Liver (tissue), 9 donors: ENCODE results near the gene FAP. TPM values are rescaled to one million over a fixed set of nuclear protein-coding genes. Genes with fewer than 3 reads are reported as not detected.

Experiments used
- DNase-seq: peaks from one replicate; pipeline ENCODE4 v3.0.0-alpha.2; 2017; ENCODE audit warnings: low spot score
- H3K27ac ChIP-seq, 2 donors: one replicate each; pipeline ENCODE4 v1.7.0; 2013; ENCODE audit warnings: inconsistent platforms in 2 of 2, low read length in 2 of 2, control low read depth in 1 of 2, low read depth in 1 of 2, mild to moderate bottlenecking in 1 of 2
- H3K27me3 ChIP-seq, 4 donors: one replicate each; pipeline versions ENCODE4 v1.6.1 to v1.7.0; 2013; ENCODE audit warnings: low read length in 3 of 4, inconsistent platforms in 1 of 4, mild to moderate bottlenecking in 1 of 4, moderate library complexity in 1 of 4; ENCODE audit not compliant: control insufficient read depth in 4 of 4, insufficient read depth in 4 of 4
- H3K36me3 ChIP-seq, 4 donors: one replicate each; pipeline versions ENCODE4 v1.6.1 to v1.7.0; 2013; ENCODE audit warnings: low read length in 3 of 4, mild to moderate bottlenecking in 3 of 4, low read depth in 1 of 4, moderate library complexity in 1 of 4; ENCODE audit not compliant: control insufficient read depth in 4 of 4, insufficient read depth in 3 of 4
- H3K4me1 ChIP-seq, 4 donors: one replicate each; pipeline versions ENCODE4 v1.6.1 to v1.7.0; 2013; ENCODE audit warnings: low read length in 3 of 4, mild to moderate bottlenecking in 3 of 4, moderate library complexity in 1 of 4; ENCODE audit not compliant: control insufficient read depth in 4 of 4, insufficient read depth in 4 of 4
- H3K4me3 ChIP-seq, 3 donors: one replicate each; pipeline versions ENCODE4 v1.6.1 to v1.7.0; 2013; ENCODE audit warnings: low read length in 3 of 3, control low read depth in 1 of 3, low read depth in 1 of 3, mild to moderate bottlenecking in 1 of 3
- H3K9ac ChIP-seq, 2 donors: one replicate each; pipeline ENCODE4 v1.7.0; 2013; ENCODE audit warnings: low read length in 2 of 2, mild to moderate bottlenecking in 2 of 2, moderate library complexity in 2 of 2, control low read depth in 1 of 2, low read depth in 1 of 2
- H3K9me3 ChIP-seq, 4 donors: one replicate each; pipeline versions ENCODE4 v1.6.1 to v1.7.0; 2013; ENCODE audit warnings: low read length in 3 of 4; ENCODE audit not compliant: control insufficient read depth in 4 of 4
- EGR1 ChIP-seq, 2 donors: IDR thresholded peaks; 2 replicates each; pipeline ENCODE4 v1.6.1; 2016 to 2018; ENCODE audit warnings: antibody characterized with exemption in 2 of 2, low read depth in 2 of 2
- FOXA1 ChIP-seq: IDR thresholded peaks from 2 replicates; pipeline ENCODE4 v1.6.1; 2016; ENCODE audit warnings: antibody characterized with exemption
- FOXA2 ChIP-seq: IDR thresholded peaks from 2 replicates; pipeline ENCODE4 v1.6.1; 2016; ENCODE audit warnings: antibody characterized with exemption
- GABPA ChIP-seq, 2 donors: IDR thresholded peaks in 1 of 2; conservative IDR thresholded peaks in 1 of 2; 2 replicates each; pipeline ENCODE4 v1.6.1; 2016; ENCODE audit warnings: antibody characterized with exemption in 2 of 2, mild to moderate bottlenecking in 1 of 2, moderate library complexity in 1 of 2
- HNF4A ChIP-seq, 2 donors: conservative IDR thresholded peaks; 2 replicates each; pipeline ENCODE4 v1.6.1; 2016; ENCODE audit warnings: antibody characterized with exemption in 2 of 2, mild to moderate bottlenecking in 2 of 2
- HNF4G ChIP-seq: IDR thresholded peaks from 2 replicates; pipeline ENCODE4 v1.6.1; 2016; ENCODE audit warnings: antibody characterized with exemption
- JUND ChIP-seq, 2 donors: IDR thresholded peaks; 2 replicates each; pipeline ENCODE4 v1.6.1; 2016; ENCODE audit warnings: antibody characterized with exemption in 2 of 2
- NR2F2 ChIP-seq: IDR thresholded peaks from 2 replicates; pipeline ENCODE4 v1.6.1; 2016; ENCODE audit warnings: antibody characterized with exemption
- TAF1 ChIP-seq: conservative IDR thresholded peaks from 2 replicates; pipeline ENCODE4 v1.6.1; 2016; ENCODE audit warnings: antibody characterized with exemption, mild to moderate bottlenecking
- WGBS: extraction: QIAGEN DNeasy Blood & Tissue Kit; methylation state at CpG from one replicate; pipeline ENCODE4 v1.1.7; 2013; 5-methylcytosine and 5-hydroxymethylcytosine counted together
- polyA plus RNA-seq, 2 donors: library from polyadenylated mRNA; stranded (reverse) in 1 of 2; unstranded in 1 of 2; fragments of 200-250 nt in 1 of 2; fragments of >200 nt in 1 of 2; fragmentation: Nextera tagmentation in 1 of 2; extraction: Ambion mirVana in 1 of 2; gene quantifications; one replicate each; pipeline versions ENCODE4 v1.2.1 to v1.2.3, GENCODE V29; 2013 to 2015
- total RNA-seq, 2 donors: library from RNA; depleted of rRNA; stranded (reverse); fragments of >200 nt; gene quantifications; one replicate each; pipeline ENCODE4 v1.2.3, GENCODE V29; 2014
- TF ChIP-seq, protein P1 (sequence below): fragments of 150-350 bp; IDR thresholded peaks from 2 replicates; pipeline ENCODE4 v1.5.1; 2017; ENCODE audit warnings: improper control_type of control experiment, low read depth, low read length; ENCODE audit not compliant: missing input control
- TF ChIP-seq, protein P2 (sequence below): IDR thresholded peaks from 2 replicates; pipeline ENCODE4 v1.6.1; 2016; ENCODE audit warnings: antibody characterized with exemption
- TF ChIP-seq, protein P3 (sequence below): IDR thresholded peaks from 2 replicates; pipeline ENCODE4 v1.6.1; 2016; ENCODE audit warnings: antibody characterized with exemption
- TF ChIP-seq, protein P4 (sequence below): IDR thresholded peaks from 2 replicates; pipeline ENCODE4 v1.6.1; 2016; ENCODE audit warnings: antibody characterized with exemption, mild to moderate bottlenecking
- donor health status: healthy.
- donor health status: healthy.
- donor health status: healthy.
- donor health status: healthy.
- donor health status: healthy.

The FAP gene
- total and polyA plus RNA-seq, 4 donors = 0.10 to 0.42 (median 0.23) TPM

DNA sequence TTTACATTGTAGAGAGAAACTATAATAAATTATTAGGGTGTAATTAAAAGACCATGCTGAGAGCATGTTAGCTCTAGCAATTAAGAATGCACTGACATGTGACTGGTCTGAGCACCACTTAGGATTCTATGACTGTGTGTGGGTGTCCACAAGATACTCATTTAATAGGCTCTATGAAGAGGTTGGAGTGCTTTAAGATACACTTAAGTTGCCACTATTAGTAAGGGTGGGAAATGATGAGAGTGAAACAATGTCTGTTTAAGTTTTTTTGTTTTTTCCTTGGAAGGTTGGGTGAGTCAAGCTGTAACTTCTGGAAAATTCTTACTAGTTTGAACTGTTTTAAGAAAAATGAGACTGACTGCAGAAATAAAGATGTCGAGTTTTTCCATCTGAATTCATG is 1.8 kb upstream of the FAP start (continued):
- TF ChIP-seq, protein P1, sequence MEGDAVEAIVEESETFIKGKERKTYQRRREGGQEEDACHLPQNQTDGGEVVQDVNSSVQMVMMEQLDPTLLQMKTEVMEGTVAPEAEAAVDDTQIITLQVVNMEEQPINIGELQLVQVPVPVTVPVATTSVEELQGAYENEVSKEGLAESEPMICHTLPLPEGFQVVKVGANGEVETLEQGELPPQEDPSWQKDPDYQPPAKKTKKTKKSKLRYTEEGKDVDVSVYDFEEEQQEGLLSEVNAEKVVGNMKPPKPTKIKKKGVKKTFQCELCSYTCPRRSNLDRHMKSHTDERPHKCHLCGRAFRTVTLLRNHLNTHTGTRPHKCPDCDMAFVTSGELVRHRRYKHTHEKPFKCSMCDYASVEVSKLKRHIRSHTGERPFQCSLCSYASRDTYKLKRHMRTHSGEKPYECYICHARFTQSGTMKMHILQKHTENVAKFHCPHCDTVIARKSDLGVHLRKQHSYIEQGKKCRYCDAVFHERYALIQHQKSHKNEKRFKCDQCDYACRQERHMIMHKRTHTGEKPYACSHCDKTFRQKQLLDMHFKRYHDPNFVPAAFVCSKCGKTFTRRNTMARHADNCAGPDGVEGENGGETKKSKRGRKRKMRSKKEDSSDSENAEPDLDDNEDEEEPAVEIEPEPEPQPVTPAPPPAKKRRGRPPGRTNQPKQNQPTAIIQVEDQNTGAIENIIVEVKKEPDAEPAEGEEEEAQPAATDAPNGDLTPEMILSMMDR = no peak
- TF ChIP-seq GABPA (IDR thresholded peaks at IDR 0.05 in 1 of 2, conservative IDR thresholded peaks at IDR 0.05 in 1 of 2) = no peak
- no peak for TF ChIP-seq EGR1 (IDR thresholded peaks at IDR 0.05; ENCODE audit: low read depth in 2 of 2)
- no peak for TF ChIP-seq HNF4G
- TF ChIP-seq NR2F2 = no peak

DNA sequence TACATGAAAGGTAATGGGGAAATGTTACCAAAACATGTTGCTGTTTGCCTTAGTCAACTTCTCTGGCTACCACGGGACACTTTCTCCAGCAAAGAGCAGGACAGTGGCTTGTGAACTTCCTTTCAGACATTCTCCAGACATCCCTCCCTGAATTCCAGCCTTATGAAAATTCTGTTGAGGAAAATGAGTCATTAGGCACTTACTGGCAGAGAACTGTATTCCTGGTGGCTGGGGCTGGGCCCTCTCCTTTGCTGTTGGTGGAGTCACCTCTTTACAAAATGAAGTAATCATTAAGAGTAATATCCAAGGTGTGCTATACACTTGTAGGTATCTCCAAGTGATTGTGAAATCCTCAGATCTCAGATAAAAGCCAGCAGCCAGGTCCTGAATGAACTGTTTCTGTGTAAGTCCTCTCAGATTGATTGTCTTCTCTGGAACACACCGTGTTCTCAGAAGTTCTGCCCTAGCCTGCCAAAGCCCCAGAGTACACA is 1.3 kb upstream of the FAP start:
- Histone ChIP-seq H3K4me1 (no peaks in the 10 kb centered on the region), H3K27ac (no peak overlapping the region), H3K9ac (no peak overlapping the region), H3K36me3 (no peaks in the 10 kb centered on the region), H3K4me3 (no peak overlapping the region), H3K27me3 (no peaks in the 10 kb centered on the region), H3K9me3 (no peaks in the 10 kb centered on the region)
- 69% methylated on average over 2 of the region's 2 CpGs for WGBS
- TF ChIP-seq JUND (IDR thresholded peaks at IDR 0.05) = peak; percentile 32 to 33
- TF ChIP-seq FOXA2 = no peak
- no peak for TF ChIP-seq HNF4A (conservative IDR thresholded peaks at IDR 0.05)
- DNase-seq = no peak

DNA sequence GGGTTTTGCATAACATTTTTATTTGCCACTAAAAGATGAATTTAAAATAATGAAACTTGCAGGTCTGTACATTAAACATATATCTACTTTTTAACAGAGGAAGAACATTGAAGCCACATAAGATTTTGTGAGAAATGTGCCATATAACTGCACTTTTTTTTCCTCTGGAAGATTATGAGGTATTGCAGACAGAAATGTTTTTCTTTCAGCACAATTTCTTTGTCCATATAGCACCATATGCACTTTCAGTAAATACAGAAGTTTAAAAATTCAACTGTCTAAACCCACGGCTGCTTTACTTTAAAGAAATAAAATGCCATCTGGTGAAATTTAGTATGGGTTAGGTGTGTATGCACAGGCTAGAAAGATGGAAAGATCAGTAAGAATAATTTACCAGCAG is 470 bp upstream of the FAP start:
- Histone ChIP-seq H3K4me1 (no peaks in the 10 kb centered on the region), H3K36me3 (no peaks in the 10 kb centered on the region), H3K9me3 (no peaks in the 10 kb centered on the region), H3K27ac (no peak overlapping the region), H3K4me3 (no peak overlapping the region), H3K9ac (no peak overlapping the region), H3K27me3 (no peaks in the 10 kb centered on the region)
- DNase-seq = no peak
- WGBS = 80% methylated on average over 1 of the region's 1 CpG
- TF ChIP-seq, protein P2, sequence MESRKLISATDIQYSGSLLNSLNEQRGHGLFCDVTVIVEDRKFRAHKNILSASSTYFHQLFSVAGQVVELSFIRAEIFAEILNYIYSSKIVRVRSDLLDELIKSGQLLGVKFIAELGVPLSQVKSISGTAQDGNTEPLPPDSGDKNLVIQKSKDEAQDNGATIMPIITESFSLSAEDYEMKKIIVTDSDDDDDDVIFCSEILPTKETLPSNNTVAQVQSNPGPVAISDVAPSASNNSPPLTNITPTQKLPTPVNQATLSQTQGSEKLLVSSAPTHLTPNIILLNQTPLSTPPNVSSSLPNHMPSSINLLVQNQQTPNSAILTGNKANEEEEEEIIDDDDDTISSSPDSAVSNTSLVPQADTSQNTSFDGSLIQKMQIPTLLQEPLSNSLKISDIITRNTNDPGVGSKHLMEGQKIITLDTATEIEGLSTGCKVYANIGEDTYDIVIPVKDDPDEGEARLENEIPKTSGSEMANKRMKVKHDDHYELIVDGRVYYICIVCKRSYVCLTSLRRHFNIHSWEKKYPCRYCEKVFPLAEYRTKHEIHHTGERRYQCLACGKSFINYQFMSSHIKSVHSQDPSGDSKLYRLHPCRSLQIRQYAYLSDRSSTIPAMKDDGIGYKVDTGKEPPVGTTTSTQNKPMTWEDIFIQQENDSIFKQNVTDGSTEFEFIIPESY = no peak
- TF ChIP-seq NR2F2 = no peak
- no peak for TF ChIP-seq FOXA1
- TF ChIP-seq TAF1 = no peak
- TF ChIP-seq HNF4A (conservative IDR thresholded peaks at IDR 0.05) = no peak
- TF ChIP-seq, protein P3, sequence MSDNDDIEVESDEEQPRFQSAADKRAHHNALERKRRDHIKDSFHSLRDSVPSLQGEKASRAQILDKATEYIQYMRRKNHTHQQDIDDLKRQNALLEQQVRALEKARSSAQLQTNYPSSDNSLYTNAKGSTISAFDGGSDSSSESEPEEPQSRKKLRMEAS = no peak
- TF ChIP-seq, protein P4, sequence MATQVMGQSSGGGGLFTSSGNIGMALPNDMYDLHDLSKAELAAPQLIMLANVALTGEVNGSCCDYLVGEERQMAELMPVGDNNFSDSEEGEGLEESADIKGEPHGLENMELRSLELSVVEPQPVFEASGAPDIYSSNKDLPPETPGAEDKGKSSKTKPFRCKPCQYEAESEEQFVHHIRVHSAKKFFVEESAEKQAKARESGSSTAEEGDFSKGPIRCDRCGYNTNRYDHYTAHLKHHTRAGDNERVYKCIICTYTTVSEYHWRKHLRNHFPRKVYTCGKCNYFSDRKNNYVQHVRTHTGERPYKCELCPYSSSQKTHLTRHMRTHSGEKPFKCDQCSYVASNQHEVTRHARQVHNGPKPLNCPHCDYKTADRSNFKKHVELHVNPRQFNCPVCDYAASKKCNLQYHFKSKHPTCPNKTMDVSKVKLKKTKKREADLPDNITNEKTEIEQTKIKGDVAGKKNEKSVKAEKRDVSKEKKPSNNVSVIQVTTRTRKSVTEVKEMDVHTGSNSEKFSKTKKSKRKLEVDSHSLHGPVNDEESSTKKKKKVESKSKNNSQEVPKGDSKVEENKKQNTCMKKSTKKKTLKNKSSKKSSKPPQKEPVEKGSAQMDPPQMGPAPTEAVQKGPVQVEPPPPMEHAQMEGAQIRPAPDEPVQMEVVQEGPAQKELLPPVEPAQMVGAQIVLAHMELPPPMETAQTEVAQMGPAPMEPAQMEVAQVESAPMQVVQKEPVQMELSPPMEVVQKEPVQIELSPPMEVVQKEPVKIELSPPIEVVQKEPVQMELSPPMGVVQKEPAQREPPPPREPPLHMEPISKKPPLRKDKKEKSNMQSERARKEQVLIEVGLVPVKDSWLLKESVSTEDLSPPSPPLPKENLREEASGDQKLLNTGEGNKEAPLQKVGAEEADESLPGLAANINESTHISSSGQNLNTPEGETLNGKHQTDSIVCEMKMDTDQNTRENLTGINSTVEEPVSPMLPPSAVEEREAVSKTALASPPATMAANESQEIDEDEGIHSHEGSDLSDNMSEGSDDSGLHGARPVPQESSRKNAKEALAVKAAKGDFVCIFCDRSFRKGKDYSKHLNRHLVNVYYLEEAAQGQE = no peak
- no peak for TF ChIP-seq EGR1 (IDR thresholded peaks at IDR 0.05; ENCODE audit: low read depth in 2 of 2)
